Germinal center (tissue), 1 donor: ENCODE data around the gene IL4R.

ENCODE experiments used
- DNase-seq: peaks from one replicate; pipeline ENCODE4 v3.0.0; 2012; ENCODE audit warnings: mixed read lengths, low spot score

IL4R gene

DNA sequence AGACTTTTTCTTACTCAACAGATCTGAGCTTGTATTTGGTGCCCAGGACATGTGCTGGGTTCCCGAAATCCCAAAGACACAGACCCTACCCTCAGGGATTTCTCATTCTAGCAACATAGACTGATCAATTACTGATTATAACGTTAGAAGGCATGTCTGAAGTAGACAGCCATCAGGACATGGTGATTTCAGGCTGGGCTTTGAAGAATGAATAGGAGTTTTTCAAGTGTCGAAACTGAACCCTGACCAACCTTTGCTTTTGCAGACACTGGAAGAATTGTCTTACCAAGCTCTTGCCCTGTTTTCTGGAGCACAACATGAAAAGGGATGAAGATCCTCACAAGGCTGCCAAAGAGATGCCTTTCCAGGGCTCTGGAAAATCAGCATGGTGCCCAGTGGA lies 48.2 kb downstream of the IL4R start:
- no peak for DNase-seq

GRCh38 chr16:27362570-27363245 lies 48.9 kb downstream of the IL4R start:
- DNase-seq, result no peak

- no peak for DNase-seq
Measured at GRCh38 chr16:27363246-27363632, 49.5 kb downstream of the IL4R start.

DNA sequence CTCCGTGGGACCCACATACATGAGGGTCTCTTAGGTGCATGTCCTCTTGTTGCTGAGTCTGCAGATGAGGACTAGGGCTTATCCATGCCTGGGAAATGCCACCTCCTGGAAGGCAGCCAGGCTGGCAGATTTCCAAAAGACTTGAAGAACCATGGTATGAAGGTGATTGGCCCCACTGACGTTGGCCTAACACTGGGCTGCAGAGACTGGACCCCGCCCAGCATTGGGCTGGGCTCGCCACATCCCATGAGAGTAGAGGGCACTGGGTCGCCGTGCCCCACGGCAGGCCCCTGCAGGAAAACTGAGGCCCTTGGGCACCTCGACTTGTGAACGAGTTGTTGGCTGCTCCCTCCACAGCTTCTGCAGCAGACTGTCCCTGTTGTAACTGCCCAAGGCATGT lies 50.0 kb downstream of the IL4R start:
- DNase-seq, result no peak

GRCh38 chr16:27364493-27365141 lies 50.8 kb downstream of the IL4R start:
- DNase-seq, result no peak

DNA sequence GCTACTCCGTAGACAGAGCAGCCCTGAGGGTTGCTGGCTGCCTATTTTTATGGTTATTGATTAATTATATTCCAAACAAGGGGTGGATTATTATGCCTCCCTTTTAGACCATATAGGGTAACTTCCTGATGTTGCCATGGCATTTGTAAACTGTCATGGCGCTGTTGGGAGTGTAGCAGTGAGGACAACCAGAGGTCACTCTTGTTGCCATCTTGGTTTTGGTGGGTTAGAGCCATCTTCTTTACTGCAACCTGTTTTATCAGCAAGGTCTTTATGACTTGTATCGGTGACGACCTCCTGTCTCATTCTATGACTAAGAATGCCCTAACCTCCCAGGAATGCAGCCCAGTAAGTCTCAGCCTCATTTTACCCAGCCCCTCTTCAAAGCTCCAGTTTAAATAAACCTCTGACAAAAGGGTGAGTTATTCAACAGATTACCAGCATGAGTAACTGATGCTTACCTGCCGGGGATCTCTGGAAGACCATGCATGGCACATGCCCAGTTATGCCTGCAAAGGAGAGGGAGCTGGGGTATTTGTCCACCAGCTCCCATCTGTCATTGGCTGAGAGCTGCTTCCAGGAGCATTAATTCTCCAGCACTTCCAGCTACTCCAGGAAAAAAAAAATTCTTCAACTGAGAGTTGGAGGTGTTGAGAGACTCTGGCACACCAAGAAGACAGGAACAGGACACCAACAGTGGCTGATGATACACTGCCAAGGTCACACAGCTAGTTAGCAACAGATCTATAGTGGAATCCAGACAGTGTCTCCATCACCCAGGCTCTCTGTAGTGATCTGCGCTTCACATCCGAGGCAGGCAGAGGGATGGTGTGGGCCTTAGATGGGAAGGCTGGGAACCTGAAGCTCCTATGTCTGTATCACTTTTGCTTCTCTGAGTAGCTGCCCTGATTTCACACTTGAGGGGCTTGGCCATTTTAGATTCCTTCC lies 51.6 kb downstream of the IL4R start:
- no peak for DNase-seq

DNA sequence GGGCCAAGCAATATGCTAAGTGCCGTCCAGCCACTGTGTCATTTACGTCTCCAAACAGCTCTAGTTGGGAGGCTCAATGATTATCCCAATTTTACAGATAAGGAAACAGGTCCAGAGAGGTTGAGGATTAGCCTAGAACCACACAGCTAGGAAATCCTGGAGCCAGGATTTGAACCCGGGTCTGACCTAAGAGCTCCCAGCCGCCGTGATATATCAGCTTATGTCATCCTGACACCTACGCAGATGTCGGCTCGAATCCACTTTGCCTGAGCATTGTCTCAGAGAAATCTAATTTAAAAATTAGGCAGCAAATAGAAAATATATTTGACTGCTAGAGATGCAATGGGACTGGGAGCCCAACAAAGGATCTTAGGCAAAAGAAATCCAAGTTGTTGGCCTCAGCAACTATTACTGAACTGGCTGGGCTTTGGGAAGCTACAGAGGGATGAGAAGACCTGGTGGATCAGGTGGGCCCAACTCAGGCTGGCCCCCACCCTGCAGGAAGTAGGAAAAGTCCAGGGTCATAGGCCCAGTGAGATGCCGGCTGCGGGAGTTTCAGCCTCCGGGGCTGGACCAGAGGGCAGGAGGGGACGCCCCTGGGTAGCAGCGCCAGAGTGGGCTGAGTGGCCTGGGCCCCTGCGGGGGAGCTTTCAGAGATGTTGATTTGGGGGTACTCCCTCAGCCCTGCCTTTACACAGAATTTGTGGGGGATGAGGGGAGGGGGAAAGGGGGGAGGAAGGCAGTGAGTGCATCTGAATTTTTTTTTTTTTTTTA lies 53.1 kb downstream of the IL4R start:
- peak; percentile 50 for DNase-seq

GRCh38 chr16:27367461-27368357 lies 53.9 kb downstream of the IL4R start:
- peak; percentile 91 for DNase-seq

- DNase-seq, result no peak
Measured at GRCh38 chr16:27368358-27368722, 54.6 kb downstream of the IL4R start.

- no peak for DNase-seq
Measured at GRCh38 chr16:27369806-27370205, 56.0 kb downstream of the IL4R start.

DNA sequence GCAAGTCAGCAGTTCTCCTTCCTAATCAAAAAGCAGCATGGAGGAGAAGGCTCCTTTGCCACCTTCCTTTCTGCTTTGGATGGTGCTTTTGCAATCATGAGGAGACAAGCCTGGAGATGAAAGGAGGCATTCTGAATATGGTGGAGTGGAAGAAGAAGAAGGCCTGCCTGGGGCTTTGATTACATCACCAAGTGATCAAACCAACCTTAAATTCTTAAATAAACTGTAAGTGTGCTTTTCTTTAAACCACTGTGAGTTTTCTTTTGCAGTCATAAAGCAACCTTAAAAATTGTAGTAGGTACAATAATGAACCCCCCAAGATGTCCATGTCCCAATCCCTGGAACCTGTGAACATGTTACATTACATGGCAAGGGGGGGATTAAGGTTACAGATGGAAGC lies 56.5 kb downstream of the IL4R start:
- no peak for DNase-seq

- no peak for DNase-seq
Measured at GRCh38 chr16:27373312-27373711, 59.5 kb downstream of the IL4R start.

GRCh38 chr16:27374221-27374803 lies 60.5 kb downstream of the IL4R start:
- DNase-seq, result peak; percentile 53

- peak; percentile 71 for DNase-seq
Measured at GRCh38 chr16:27374804-27375425, 61.1 kb downstream of the IL4R start.

DNA sequence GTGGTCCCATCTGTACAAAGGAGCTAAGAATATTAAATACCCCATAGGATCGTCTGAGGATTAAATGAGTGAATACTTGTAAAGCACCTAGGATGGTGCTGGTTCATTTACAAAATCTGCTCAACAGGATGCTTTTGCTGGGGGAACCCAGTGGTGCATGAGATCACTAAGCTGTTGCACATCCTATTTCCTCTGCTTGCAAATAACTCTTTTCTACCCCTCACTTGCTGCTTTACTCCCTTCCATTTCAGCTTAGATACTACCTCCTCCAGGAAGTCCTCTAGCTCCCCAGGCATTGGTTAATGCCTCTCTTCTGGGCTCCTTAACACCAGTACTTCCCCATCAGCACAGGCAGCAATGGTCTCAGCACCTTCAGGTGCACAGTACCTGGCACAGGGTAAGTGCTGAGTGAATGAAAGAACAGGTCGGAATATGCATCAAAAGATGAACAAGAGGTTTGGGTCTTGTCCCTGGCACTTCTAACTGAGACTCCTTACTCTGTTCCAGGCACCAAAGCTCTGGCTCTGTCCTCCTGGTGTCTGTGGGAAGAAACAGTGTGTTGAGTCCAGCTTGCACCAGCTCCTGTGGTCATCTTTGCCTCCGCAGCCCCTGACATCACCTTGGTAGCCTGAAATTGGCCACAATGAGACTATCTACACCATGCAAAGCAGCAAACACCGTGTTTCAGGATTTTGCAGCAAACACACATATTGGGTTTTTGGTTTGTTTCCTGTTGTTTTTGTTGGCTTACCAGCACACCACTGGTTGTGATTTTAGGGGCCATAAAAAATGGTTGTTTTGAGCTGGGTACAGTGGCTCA lies 64.1 kb downstream of the IL4R start:
- peak; percentile 67 for DNase-seq

- DNase-seq, result no peak
Measured at GRCh38 chr16:27378871-27379481, 65.2 kb downstream of the IL4R start.

DNA sequence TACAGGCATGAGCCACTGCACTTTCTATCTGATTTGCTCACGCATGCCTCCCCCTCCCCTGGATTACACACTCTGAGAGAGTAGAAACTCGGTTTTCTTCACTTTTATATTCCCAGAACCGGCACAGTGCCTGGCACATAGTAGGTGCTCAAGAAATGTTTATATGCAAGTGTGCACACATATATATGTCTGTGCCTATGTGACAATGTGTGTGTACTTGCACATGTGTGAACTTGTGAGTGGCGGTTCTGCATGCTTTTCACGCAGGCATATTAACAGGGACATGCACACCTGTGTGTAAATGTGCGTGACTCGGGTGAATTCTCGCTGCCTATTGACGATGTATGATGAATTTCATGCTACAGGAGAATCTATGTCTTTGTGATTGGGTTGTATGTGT lies 66.1 kb downstream of the IL4R start:
- DNase-seq, result no peak

DNA sequence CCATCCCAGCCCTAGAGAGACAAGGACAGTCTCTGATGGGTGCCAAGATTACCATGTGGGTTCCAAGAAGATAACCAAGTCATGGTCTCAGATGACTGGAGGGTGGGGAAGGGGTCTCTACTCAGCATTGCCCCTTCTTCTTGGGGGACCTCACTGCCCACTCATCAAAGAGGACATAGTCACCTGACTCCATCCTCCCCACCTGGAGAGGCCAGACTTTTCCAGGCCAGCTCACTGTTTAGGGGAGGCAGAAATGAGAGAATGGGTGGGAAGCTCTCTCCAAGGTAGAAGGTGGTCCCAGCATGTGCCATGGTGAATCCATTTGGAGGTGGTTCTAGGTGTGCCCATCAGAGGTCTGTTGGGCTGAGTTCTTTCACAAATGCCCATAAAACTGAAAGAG lies 67.5 kb downstream of the IL4R start:
- no peak for DNase-seq
